Stimulated activated CD8-positive, alpha-beta memory T cell treated with anti-CD3 and anti-CD28 coated beads, Interleukin-12 subunit alpha, Interleukin-12 subunit beta, amount 100 ng/mL, for 24 hours (primary cell): Measurements from ENCODE around the gene PTPRK.

Source experiments
- DNase-seq: peaks from one replicate; pipeline ENCODE4 v3.0.0-alpha.2; 2020; ENCODE audit errors: extremely low read depth

Gene PTPRK

GRCh38 chr6:128516514-128516898 lies 3.9 kb downstream of the PTPRK start:
- no peak for DNase-seq

- DNase-seq, result no peak
These were observed 4.6 kb downstream of the PTPRK start for GRCh38 chr6:128515550-128516513.

DNA sequence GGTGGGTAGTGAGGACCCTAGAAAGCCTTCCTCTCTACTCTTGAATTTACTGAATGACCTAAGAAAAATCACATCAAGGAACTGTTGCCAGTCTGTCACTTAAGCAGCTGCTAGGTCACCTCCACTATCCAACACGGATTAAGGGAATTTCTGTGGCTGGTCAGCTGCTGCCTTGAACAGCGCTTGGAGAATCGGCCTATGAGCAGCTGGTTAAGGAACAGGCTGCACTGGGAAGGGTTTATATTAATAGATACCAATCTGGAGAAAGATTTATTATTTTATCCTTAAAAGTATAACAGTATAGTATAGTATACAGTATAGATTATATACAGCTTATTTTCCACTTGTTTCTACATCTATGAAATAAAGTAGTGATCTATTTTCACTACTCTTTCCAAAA lies 6.5 kb downstream of the PTPRK start:
- no peak for DNase-seq

- DNase-seq, result no peak
These were observed 8.1 kb downstream of the PTPRK start for GRCh38 chr6:128512296-128512695.

DNA sequence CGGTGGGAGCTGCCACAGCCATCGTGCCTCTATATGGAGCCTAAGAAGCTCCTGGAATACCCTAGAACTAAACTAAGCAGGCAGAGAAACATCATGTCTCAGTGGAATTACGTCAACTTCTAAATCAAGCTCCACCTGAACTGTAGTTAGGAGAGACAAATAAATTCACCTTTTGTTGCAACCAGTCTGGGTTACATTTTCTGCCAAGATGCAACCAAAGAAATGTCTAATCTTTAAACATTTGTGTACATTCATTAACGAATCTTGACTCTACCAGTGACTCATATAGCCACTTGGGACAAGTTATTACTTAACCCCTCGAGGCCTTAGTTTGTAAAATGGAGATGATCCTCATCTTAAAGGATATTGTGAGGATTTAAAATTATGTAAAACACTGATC lies 8.9 kb downstream of the PTPRK start:
- DNase-seq, result no peak

DNA sequence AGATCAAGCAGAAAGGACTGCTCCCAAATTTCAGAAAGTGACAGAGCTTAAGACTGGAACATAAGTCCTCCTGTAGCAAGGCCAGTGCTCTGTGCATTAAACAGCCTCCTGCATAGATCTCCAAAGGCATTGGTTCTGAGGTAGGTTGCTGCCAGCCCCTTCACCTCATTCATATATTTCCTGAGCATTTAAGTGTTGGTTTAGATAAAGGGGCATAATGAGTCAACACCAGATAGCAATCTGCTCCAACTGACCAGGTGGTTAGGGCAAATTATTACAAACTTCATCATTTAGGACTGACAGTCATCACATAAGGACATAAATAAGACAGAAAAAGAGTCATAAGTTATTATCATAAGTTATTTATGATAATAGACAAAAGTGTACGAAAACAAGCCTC lies 10.7 kb downstream of the PTPRK start:
- no peak for DNase-seq

DNA sequence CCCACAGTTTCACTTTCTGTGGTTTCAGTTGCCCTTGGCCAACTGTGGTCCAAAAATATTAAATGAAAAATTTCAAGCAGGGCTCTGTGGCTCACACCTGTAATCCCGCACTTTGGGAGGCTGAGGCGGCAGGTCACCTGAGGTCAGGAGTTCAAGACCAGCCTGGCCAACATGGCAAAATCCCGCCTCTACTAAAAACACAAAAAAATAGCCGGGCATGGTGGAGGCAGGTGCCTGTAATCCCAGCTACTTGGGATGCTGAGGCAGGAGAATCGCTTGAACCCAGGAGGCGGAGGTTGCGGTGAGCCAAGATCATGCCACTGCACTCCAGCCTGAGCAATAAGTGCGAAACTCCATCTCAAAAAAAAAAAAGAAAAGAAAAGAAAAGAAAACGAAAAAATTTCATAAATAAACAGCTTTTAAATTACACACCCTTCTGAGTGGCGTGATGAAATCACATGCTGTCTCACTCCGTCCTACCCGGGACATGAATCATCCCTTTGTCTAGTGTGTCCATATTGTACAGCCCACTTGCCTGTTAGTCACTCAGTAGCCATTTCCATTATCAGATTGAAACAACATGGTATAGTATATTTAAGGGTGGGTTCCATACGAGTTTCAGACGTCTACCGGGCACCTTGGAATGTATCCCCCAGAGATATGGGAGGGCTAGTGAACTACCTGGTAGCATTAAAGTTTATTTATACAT lies 11.7 kb downstream of the PTPRK start:
- no peak for DNase-seq

DNA sequence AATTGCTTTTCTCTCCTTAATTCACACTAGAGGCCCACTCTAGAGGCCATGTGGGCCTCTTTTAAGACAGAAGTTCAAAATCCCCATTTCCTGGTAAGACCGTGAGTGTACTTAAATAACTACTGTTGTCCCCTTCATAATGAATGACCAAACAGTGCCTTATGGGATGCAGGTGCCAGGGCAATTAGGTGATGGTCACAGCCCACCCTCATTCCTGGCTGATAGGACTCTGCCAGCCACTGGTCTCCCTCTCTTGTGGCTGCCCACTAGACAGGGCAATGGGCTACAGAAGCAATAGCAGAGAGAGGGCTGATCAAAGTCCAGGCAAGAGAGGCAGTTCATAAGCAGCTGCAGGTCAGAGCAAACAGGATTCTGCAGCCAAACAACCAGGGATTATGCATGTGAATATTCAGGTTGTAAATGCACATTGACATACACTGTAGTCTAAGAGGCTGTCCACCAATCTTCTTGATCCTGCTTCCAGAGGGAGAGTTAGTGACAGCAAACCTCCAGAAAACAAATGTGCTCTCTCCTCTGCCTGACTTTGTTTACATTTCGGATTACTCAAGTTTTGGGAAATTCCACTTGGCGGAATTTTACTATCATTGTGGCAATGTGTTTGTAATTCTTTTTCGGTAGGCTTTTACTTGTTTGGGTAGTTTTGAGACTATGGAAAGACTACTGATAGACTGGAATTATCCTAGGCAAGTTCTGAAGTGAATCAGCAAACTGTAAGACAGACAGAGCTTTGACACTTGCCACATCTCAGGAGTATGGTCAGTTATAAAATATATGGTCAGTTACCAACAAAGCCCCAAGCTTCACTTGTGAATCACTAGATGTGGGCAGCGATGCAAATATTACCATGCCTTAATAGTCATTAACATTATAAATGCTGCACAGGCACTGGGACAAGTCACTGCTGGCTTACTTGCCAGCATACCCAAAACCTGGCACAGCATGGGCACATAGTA lies 12.8 kb downstream of the PTPRK start:
- DNase-seq, result no peak

- DNase-seq, result no peak
These were observed 14.8 kb downstream of the PTPRK start for GRCh38 chr6:128505603-128506002.

GRCh38 chr6:128504003-128504654 lies 16.3 kb downstream of the PTPRK start:
- DNase-seq, result no peak

DNA sequence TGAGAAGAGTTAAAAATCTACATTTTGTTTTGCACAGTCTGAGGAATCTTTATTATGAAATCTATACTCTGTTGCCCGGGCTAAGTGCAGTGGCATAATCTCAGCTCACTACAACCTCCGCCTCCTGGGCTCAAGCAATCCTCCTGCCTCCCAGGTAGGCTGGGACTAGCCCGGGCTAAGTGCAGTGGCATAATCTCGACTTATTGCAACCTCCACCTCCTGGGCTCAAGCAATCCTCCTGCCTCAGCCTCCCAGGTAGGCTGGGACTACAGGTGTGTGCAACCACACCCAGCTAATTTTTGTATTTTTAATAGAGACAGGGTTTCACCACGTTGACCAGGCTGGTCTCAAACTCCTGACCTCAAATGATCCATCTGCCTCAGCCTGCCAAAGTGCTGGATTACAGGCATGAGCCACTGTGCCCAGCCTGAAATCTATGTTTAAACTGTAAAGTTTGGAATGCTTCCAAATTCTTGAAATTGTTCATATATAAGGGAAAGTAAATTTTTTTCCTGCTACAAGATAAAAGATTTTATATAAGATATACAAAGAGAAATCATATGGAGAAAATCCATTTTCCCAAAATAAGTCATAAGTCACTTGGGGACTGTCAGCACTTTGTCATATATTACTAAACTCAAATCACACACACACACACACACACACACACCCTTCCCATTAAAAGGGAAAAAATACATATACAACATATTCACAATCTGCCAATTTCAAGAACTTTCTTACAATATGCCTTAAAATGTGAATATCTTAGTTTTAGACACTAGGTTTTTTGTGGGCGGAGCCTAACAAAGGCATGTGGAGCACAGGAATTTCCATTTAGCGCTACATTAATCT lies 19.4 kb downstream of the PTPRK start:
- no peak for DNase-seq

DNA sequence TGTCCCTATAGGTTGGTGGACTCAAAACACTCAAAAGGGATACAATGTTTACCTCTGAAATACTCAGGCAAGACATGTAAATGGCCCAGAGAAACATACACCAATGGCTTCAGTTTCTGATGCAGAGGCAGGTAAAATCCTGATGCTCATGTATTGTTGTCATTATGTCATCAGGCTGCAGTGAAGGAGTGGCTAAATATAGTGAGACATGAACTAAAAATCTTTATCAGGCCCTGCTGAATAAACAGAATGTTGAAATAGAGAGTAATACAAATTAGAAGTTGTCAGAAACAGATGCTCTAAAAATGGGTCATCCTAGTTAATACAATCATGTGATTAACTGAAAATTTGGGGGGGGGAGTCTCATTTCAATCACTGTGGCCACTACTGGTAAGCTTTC lies 20.4 kb downstream of the PTPRK start:
- no peak for DNase-seq

GRCh38 chr6:128499079-128499731 lies 21.2 kb downstream of the PTPRK start:
- DNase-seq, result no peak

GRCh38 chr6:128498234-128498633 lies 22.2 kb downstream of the PTPRK start:
- no peak for DNase-seq

DNA sequence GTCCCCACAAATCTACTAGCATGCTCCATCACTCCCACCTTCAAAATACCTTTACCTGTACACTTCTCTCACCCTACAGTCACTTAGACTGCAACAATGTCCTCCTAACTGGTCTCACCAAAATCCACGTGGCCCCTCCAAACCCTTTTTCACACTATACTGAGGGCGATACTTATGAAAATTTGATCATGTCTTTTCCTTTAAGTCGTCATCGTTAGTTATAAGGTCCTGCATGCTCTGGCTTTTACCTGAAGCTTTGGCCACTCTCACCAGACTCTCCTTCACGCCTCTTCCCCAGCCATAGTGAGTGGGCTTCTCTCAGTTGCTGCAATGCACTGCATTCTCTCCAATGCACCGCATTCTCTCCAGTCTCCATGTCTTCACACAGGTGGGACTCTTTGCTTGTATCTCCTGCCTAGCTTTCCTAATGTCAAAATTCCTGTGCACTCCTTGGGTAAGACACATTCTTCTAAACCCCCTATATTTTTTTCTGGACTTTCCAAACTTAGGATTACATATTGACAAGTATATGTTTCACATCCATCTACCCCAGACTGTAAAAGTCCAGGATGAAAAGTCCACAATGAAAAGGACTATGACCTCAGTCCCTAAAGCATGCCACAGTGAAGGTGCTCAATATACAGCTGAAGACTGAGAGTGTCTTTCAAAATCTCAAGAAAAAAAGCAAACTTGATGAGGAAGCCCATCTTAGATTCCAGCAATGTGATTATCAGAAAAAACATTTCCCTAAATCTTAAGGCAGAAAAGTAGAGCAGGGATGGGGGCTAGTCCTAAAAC lies 24.7 kb downstream of the PTPRK start:
- DNase-seq, result no peak

DNA sequence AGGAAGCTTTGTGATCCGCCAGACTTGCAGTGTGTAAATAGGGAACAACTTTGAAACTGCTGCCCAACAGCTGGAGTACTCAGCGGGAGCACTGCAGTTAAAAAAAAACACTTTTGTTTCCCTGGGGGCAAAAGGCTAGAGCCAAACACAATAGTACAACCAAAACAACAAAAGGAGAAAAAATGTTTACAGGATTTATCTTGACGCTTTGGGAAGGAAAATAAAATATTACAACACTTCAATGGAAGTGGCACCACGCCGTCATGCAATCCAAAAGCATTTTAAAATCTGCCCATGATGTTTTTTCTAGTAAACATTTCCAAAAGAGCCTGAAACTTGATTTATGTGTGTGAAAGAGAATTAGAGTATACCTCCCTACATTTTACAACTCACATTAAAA lies 26.0 kb downstream of the PTPRK start:
- DNase-seq, result no peak

DNA sequence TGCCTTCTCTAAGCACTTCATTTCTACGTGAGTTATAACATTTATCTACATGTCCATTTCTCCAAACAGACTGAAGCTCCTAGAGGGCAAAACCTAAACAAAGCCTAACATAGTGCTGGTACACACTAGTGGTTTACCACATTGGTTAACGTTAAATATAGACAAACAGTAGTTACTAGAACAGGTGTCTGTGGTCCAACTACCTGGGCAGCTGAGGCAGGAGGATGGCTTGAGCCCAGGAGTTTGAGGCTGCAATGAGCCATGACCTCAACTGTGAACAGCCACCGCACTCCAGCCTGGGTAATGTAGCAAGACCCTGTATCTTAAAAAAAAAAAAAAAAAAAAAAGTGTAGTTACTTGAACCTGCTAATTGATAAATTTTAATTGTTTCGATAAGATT lies 26.5 kb downstream of the PTPRK start:
- DNase-seq, result no peak

GRCh38 chr6:128492386-128492785 lies 28.0 kb downstream of the PTPRK start:
- no peak for DNase-seq

GRCh38 chr6:128491610-128492206 lies 28.7 kb downstream of the PTPRK start:
- no peak for DNase-seq
